ENCODE measurements around the gene PDE6G.

Gene PDE6G

DNA sequence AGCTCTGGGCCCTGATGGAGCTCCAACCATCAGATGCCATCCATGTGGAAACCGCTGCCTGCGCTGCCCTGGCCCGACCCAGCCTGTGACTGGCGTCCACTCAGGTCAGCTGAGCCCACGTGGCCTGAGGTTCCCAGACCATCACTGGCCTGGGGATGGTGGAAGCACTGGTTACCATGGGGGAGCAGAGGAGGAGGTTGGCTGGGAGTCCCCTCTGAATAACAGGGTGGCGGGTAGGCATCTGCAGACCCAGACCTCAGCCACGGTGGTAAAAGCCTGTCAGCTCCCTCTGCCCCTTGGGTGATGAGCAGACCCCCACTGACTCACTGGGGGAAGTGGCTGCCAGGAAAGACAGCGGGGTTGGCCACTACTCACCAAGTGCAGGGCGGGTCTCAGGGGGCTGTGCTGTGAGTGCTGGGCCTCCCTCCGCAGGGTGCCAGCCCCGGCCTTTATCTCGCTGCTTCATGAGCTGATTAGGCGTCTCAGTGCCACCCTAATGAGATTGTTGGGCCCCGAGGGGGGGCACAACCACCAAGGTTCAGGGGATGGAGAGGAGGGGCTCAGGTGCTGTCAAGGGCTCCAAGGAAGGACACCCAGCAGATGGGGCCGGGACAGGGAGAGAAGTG lies at the start of gene PDE6G:
Gene PDE6G (minus strand): TSS at position 425 of the 626 bp plus-strand sequence. CDS start 3,237 bp downstream, outside the sequence.
- no peak within 1 kb of the TSS for H3K4me3 ChIP-seq (replicated peaks; ENCODE audit: low read depth, low read length)
- TF ChIP-seq, protein P1, sequence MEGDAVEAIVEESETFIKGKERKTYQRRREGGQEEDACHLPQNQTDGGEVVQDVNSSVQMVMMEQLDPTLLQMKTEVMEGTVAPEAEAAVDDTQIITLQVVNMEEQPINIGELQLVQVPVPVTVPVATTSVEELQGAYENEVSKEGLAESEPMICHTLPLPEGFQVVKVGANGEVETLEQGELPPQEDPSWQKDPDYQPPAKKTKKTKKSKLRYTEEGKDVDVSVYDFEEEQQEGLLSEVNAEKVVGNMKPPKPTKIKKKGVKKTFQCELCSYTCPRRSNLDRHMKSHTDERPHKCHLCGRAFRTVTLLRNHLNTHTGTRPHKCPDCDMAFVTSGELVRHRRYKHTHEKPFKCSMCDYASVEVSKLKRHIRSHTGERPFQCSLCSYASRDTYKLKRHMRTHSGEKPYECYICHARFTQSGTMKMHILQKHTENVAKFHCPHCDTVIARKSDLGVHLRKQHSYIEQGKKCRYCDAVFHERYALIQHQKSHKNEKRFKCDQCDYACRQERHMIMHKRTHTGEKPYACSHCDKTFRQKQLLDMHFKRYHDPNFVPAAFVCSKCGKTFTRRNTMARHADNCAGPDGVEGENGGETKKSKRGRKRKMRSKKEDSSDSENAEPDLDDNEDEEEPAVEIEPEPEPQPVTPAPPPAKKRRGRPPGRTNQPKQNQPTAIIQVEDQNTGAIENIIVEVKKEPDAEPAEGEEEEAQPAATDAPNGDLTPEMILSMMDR (IDR thresholded peaks at IDR 0.05; ENCODE audit: low read length, missing control alignments): no peak
- DNase-seq (ENCODE audit: low read depth): no peak

- TF ChIP-seq, protein P1 (IDR thresholded peaks at IDR 0.05; ENCODE audit: low read length, missing control alignments): no peak
- no peak overlapping the region for H3K4me3 ChIP-seq (replicated peaks; ENCODE audit: low read depth, low read length)
- DNase-seq (ENCODE audit: low read depth): no peak
Measured at GRCh38 chr17:81705518-81706231, 49.3 kb upstream of the PDE6G start.

GRCh38 chr17:81703747-81704654 lies 47.7 kb upstream of the PDE6G start:
- TF ChIP-seq, protein P1 (IDR thresholded peaks at IDR 0.05; ENCODE audit: low read length, missing control alignments): no peak
- no peak for DNase-seq (ENCODE audit: low read depth)
- peak overlapping the region; percentile 88 for H3K4me3 ChIP-seq (replicated peaks; ENCODE audit: low read depth, low read length)

GRCh38 chr17:81702934-81703746 lies 46.8 kb upstream of the PDE6G start, which contains the start of gene MRPL12:
Gene MRPL12 (plus strand): TSS chr17:81703367. CDS start chr17:81703502, 135 bp downstream.
- H3K4me3 ChIP-seq (replicated peaks; ENCODE audit: low read depth, low read length): peak within 1 kb of the TSS; percentile 88
- TF ChIP-seq, protein P1 (IDR thresholded peaks at IDR 0.05; ENCODE audit: low read length, missing control alignments): no peak
- DNase-seq (ENCODE audit: low read depth): peak; percentile 94

GRCh38 chr17:81701288-81702071 lies 45.1 kb upstream of the PDE6G start:
- peak overlapping the region; percentile 88 for H3K4me3 ChIP-seq (replicated peaks; ENCODE audit: low read depth, low read length)
- no peak for DNase-seq (ENCODE audit: low read depth)
- TF ChIP-seq, protein P1 (IDR thresholded peaks at IDR 0.05; ENCODE audit: low read length, missing control alignments): no peak

Measured in fibroblast of pulmonary artery (primary cell).